NCI-H2107 (cell line): ENCODE data around the gene C1QL1.
"Not testable (repeated sequence)": the region's sequence is repeated elsewhere in the genome, so short reads cannot be mapped to it uniquely, and the experiment has no call there.

Experiments used
- DNase-seq: peaks from one replicate; lab custom pipeline; 2025; lab: John Stamatoyannopoulos, UW

Gene C1QL1

GRCh38 chr17:44960691-44961090 is 7.4 kb downstream of the C1QL1 start:
- DNase-seq = no peak

- DNase-seq = no peak
Observed at GRCh38 chr17:44959821-44960531, 8.1 kb downstream of the C1QL1 start.

- no peak for DNase-seq
Observed at GRCh38 chr17:44956998-44957981, 10.8 kb downstream of the C1QL1 start.

DNA sequence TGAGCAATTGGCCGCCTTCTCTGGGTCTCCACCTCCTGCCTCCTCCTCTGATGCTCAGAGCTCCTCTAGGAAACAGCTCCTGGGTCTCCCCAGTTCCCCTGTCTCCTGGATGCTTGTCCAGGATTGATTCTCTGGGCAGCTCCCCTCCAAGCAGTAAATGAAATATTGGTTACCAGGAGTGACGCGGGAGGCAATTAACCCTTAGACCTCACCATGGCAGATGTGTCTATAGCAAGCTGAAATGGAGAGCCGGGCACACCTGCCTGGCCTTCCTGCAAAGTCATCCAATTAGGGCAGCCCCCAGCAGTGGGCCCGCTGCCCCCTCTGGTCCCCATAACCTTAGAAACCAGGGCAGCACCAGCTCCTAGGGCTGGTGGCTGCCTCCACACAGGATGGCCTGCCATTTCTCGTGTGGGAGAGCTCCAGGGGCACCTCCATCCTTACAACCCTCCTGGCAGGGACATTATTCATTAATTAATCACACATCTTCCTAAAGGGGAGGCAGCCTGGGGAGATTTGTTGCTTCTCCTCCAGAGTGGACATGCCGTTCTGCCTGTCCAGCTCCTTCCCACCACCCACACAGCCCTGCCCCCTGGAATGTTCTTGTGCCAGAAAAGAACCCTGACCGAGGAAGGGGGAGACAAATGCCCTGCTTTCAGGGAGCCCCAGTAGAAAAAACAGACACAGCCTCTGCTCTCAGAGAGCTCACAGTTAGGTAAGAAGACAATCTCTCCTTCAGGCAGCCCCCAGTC is 12.3 kb downstream of the C1QL1 start:
- no peak for DNase-seq

- no peak for DNase-seq
Observed at GRCh38 chr17:44952946-44953475, 15.1 kb downstream of the C1QL1 start.

DNA sequence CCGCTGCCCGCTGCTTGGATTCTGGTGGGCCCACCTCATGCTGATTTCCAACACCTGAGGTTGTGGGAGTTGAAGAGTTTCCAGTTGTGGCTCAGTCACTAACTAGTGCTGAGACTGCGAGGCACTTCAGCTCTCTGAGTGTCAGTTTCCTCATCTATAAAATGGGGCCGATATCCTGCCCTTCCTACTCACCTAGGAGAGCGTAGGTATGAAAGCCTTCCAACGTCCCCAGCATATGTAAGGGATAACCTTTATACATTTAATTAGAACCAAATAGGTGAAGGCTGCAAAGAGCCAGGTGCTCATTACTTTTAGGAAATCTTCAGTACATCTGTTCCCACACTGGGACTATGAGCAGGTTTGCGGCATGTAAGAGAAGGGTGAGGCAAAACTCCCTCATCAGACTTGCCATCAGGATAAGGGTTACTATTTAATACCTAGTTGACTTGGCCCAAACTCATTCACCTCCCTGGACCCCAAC is 19.7 kb downstream of the C1QL1 start:
- no peak for DNase-seq

- peak; percentile 79 for DNase-seq
Observed at GRCh38 chr17:44947461-44948314, 20.4 kb downstream of the C1QL1 start, which contains the start of gene KIF18B. Gene KIF18B (minus strand): TSS chr17:44947773. CDS start chr17:44936344, 11,429 bp downstream.

DNA sequence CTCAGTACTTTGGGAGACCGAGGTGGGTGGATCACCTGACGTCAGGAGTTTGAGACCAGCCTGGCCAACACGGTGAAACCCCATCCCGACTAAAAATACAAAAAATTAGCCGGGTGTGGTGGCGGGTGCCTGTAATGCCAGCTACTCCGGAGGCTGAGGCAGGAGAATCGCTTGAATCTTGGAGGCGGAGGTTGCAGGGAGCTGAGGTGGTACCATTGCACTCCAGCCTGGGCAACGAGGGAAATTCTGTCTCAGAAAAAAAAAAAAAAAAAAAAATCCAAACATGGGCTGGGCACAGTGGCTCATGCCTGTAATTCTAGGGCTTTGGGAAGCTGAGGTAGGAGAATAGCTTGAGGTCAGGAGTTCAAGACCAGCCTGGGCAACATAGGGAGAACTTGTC is 22.5 kb downstream of the C1QL1 start:
- DNase-seq = not testable (repeated sequence)

DNA sequence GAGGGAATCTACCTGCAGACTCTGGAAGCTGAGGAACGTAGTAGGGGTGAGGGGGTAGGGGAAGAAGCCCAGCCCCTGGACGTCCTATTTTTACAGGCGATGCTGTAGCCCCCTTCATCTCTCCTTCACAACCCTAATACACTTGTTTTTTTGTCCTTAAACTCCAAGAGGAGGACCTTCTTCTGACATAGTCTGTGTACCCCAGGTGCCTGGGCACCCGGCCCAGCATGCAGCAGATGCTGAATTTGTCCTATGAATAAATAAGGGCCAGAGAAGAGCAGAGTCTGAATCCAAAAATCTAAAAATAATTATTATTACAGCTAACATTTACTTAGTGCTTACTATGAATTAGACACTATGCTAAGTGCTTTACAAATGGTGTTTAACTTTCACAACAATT is 25.6 kb downstream of the C1QL1 start:
- DNase-seq = no peak

- DNase-seq = no peak
Observed at GRCh38 chr17:44941712-44942331, 26.3 kb downstream of the C1QL1 start.

GRCh38 chr17:44940768-44941167 is 27.3 kb downstream of the C1QL1 start:
- DNase-seq = no peak

GRCh38 chr17:44940317-44940716 is 27.8 kb downstream of the C1QL1 start:
- no peak for DNase-seq

DNA sequence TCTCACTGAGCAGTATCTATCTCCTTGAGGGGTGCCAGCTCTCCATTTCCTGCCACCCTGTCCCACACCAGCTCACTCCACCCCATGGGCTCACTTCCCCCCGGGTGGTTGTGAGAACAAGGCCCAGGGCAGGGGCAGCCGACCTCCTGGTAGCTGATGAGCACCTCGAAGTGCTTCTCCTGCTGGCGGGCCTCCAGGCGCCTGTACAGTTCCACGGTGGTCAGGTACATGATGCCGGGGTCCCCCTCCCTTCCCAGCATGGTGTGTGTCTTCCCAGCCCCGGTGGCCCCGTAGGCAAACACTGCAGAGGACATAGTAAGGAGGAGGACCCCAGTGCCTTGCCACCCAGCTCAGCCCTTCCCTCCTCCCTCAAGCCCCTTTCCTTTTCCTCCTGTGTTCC is 33.0 kb downstream of the C1QL1 start:
- DNase-seq = no peak

- no peak for DNase-seq
Observed at GRCh38 chr17:44934745-44935105, 33.4 kb downstream of the C1QL1 start.

GRCh38 chr17:44933824-44934744 is 34.0 kb downstream of the C1QL1 start:
- DNase-seq = no peak

DNA sequence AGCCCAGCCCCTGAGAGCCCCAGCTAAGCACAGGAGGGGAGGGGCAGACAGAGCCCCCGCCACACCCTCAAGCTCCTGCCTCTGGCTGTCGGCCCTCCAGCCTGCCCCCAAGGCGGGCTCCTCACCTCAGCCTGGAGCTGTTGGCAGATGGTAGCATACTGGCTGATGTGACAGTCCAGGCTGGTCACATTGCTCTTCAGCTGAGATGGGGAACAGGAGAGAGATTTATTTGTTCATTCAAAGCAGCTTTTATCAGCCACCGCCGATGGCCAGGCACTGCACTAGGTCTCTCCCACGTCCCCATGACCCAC is 35.4 kb downstream of the C1QL1 start:
- no peak for DNase-seq

DNA sequence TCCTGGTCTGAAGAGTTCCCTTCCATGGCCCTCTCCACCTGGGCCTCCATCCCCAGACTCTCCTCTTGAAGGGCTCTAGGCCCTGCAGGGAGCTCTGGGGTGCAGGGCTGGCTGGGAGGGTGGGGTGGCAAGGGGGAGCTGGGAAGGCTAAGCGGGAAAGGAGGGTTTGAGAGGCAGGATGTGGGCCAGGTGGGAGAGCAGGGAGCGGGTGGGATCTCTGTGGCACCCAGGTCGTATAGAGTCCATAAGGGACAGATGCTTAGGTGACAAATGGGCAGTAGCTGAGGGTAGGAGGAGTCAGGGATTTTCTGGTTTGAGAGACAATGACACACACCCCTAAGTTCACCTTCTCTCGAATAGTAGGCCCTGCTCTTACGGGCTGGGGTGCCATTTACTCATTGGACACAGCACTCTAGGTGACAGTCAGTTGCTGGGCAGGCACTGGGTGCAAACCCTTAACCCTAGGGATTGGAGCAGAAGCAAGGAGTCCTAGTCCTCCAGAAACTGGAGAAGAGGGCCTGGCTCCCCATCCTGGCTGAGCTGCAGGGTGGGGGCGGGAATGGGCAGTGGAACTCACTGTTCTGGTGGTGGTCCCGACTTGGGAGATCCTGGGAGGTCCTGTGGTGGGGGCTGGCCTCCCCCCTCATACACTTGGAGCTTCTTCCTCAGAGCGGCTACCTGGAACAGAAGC is 35.9 kb downstream of the C1QL1 start:
- no peak for DNase-seq

GRCh38 chr17:44931376-44931775 is 36.7 kb downstream of the C1QL1 start:
- DNase-seq = no peak

- no peak for DNase-seq
Observed at GRCh38 chr17:44930667-44931066, 37.4 kb downstream of the C1QL1 start.
